Right hindlimb (tissue), 1 donor: Measurements from ENCODE around the gene RELA.

ENCODE experiments used
- DNase-seq: peaks from one replicate; pipeline ENCODE4 v3.0.0-alpha.2; 2018

Gene RELA

GRCh38 chr11:65611028-65611757 lies 51.5 kb downstream of the RELA start:
- peak; percentile 70 for DNase-seq

DNA sequence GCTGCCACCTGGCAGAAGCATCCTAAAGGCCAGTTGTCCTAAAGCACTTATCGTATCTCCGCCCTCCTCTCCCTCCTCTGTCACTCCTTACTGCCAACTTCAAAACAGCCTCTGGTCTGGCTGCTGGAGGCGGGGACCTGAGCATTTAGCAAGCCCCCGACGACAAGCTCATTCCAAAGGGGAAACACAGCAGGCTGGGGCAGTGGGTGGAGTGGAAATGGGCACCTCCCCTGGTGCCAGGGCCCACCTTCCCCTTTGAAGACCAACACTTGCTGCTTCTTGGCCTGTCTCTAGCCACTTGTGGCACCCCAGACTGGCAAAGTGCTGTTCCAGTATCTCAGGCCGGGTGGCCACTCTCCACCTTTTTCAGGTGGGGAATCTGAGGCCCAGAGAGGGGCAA lies 52.3 kb downstream of the RELA start:
- no peak for DNase-seq

- no peak for DNase-seq
These were observed 53.1 kb downstream of the RELA start for GRCh38 chr11:65609665-65610064.

DNA sequence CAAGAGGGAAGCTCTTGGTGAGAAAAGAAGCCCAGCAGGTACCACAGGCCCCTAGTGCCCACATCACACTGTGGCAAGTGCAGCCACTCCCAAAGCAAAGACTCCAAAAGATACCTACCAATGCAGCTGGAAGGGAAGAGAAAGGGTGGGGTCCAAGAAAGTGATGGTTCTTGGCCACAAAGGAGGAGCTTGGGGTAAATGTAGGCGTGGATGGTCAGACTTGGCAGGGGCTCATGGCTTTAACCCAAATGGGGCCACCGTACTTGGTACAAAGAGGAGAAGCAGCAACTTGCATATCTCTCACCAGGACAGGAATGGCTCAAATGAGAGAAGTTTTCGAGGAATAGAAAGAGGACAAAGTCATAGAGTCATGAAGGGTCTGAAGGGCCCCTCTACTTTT lies 53.5 kb downstream of the RELA start:
- DNase-seq: no peak

DNA sequence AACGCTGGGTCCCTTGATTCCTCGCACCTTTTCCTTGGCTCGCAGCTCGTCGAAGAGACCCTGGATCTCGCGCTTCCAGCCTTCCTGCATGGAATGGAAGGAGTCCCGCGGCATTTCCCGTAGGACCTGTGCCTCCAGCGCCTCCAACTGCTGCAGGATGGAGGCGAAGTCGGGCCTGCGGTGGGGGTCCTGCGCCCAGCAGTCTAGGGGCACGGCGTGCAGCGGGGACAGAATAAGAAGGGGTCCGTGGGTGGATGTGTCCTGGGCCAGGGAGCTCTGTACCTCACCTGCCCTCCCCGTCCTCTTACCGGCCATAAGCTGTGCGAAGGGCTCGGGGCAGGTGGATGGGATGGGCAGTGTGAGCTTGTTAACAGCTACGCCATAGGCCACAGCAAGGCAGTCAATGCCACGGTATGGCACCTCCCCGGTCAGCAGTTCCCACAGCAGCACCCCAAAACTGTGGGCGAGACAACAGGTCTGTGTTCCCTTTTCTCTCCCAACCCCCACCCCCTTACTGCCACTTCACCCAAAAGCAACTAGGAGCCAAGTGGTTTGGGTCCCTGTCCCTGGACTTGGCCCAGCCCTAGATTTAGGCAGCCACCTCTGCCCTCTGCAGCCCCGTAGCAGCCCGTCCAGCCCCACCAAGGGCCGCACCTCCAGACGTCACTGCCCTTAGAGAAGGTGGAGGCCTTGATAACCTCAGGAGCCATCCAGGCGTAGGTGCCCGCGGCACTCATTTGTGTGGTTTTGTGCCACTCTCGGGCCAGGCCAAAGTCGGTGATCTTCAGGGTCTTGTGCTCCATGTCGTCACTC lies 54.9 kb downstream of the RELA start:
- DNase-seq: no peak

DNA sequence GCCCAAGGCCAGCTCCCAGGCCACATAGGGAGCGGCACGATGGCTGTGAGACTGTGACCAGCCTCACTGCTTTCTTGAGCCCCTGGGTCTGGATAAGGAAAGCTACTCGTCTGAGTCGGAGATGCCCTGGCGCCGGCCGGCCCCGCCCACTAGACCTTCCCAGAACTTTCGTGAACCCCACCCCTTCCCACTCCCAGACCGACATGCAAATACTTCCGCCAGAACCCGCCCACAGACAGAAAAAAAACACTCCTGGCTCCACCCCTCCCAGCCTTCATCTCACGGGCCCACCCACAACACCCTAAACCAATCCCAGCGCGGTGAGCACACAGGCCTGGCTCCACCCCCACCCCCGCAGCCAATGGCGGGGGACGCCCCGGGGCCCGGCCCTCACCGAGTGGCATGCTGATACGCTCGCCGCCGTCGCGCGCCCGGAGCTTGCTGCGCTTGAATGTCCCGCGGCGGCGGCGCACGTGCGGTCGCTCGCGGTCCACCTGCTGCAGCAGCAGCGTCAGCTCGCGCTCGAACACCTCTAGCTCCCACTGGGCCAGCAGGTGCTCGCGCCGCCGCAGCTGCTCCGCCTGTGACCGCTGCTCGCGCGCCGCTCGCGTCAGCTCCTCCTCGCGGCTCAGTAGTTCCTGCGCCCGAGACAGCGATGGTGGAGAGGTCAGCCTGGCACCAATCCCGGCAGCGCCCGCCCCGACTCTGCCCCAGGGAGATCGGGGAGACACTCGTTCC lies 55.7 kb downstream of the RELA start:
- peak; percentile 98 for DNase-seq

DNA sequence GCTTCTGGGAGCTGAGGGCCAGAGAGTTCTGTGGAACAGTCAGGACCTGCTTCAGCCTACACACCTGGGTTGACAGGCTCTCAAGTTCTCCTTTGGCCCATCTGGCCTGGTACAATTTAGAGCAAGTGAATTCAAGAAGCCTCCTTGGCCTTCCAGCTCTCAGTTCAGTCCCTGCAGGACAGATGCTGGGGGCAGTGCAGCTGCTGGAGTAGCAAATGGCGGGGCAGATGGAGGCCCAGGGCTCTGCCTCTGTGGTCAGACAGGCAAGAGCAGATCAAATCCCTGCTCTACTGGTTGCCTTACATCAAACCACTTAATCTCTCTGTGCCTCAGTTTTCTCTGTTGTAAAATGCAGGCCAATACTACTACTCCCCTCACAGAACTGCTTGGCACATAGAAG lies 58.5 kb downstream of the RELA start:
- no peak for DNase-seq
